Lower leg skin (tissue), 4 donors: ENCODE results near the gene FDPS. TPM values are rescaled to one million over a fixed set of nuclear protein-coding genes. Genes with fewer than 3 reads are reported as not detected.

Experiments used
- DNase-seq, 2 donors: peaks; one replicate each; pipeline ENCODE4 v3.0.0-alpha.2; 2019; ENCODE audit warnings: low spot score in 2 of 2
- H3K4me3 ChIP-seq: fragments of 200-600 bp; sonication (generic); 2 replicates; pipeline ENCODE4 v1.5.1; 2017; ENCODE audit warnings: mild to moderate bottlenecking, low read depth; ENCODE audit not compliant: poor library complexity, severe bottlenecking
- POLR2A ChIP-seq, 2 donors: fragments of 450-650 bp; IDR thresholded peaks; one replicate each; pipeline ENCODE4 v1.6.1; 2016 to 2017; ENCODE audit warnings: antibody characterized with exemption in 2 of 2, mild to moderate bottlenecking in 1 of 2, moderate library complexity in 1 of 2
- WGBS, 2 donors: methylation state at CpG; one replicate each; pipeline ENCODE4 v1.1.5; 2018; 5-methylcytosine and 5-hydroxymethylcytosine counted together
- intact Hi-C: fragments of 100-400 bp; cut with DNase I; formaldehyde crosslinking; loops from one replicate; pipeline ENCODE4 v1.15.0; 2023; ENCODE audit warnings: low total_unique reads
- total RNA-seq, 4 donors: library from RNA; depleted of rRNA; stranded (reverse); fragments of >200 nt; gene quantifications; one replicate each; pipeline ENCODE4 v1.1.0, GENCODE V29; 2016
- TF ChIP-seq, protein P1 (sequence below), 3 donors: fragments of 450-650 bp; IDR thresholded peaks; one replicate each; pipeline ENCODE4 v1.5.1; 2016; ENCODE audit warnings: antibody characterized with exemption in 3 of 3, mild to moderate bottlenecking in 3 of 3, moderate library complexity in 2 of 3

FDPS gene
- total RNA-seq, 4 donors from 2014 or later: 98.5 to 185 (median 141) TPM

DNA sequence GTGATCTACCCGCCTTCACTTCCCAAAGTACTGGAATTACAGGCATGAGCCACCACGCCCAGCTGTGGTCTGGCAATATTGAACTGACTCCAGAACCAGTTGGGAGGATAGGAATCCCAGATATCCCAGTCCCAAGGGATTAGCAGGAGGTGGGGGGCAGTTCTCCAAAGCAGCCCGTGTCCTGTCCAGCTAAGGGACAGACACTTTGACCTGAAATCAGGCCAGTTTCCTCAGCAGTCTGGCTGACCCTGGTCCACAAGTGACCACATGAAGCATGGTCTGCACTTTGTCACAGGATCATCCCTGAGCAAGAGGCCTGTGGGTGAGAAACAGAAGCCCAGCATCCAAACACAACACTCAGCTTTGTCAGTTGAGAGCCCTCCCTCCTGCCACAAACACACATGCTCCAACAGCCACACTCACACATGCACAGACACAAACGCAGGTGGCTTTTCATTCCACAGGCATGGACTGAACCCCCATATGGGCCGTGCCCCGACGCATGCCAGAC, 2.7 kb upstream of the FDPS start:
- no peak overlapping the region for H3K4me3 ChIP-seq
- WGBS, 2 donors: 49 to 70% methylated on average over 7 of the region's 7 CpGs
- DNase-seq: no peak
- intact Hi-C loops: no loop called here
- TF ChIP-seq, protein P1, sequence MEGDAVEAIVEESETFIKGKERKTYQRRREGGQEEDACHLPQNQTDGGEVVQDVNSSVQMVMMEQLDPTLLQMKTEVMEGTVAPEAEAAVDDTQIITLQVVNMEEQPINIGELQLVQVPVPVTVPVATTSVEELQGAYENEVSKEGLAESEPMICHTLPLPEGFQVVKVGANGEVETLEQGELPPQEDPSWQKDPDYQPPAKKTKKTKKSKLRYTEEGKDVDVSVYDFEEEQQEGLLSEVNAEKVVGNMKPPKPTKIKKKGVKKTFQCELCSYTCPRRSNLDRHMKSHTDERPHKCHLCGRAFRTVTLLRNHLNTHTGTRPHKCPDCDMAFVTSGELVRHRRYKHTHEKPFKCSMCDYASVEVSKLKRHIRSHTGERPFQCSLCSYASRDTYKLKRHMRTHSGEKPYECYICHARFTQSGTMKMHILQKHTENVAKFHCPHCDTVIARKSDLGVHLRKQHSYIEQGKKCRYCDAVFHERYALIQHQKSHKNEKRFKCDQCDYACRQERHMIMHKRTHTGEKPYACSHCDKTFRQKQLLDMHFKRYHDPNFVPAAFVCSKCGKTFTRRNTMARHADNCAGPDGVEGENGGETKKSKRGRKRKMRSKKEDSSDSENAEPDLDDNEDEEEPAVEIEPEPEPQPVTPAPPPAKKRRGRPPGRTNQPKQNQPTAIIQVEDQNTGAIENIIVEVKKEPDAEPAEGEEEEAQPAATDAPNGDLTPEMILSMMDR (IDR thresholded peaks at IDR 0.05): no peak
- TF ChIP-seq POLR2A (IDR thresholded peaks at IDR 0.05): no peak

DNA sequence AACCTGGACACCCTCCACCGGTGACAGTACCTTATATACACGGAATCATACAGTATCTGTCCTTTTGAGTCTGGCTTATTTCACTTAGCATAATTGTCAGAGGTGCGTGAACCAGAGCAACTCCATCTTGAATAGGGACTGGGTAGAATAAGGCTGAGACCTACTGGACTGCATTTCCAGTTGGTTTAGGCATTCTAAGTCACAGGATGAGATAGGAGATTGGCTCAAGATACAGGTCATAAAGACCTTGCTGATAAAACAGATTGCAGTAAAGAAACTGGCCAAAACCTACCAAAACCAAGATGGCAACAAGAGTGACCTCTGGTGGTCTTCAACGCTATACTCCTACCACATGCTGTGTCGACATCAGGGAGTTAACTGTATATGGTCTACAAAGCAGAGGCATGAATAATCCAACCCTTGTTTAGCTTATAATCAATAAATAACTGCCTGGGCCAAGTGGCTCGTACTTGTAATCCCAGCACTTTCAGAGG, 1.4 kb upstream of the FDPS start:
- intact Hi-C loops: no loop called here
- H3K4me3 ChIP-seq: no peak overlapping the region
- TF ChIP-seq, protein P1 (IDR thresholded peaks at IDR 0.05): no peak
- TF ChIP-seq POLR2A (IDR thresholded peaks at IDR 0.05): no peak
- DNase-seq: no peak
- WGBS, 2 donors: 62 to 68% methylated on average over 6 of the region's 6 CpGs

- no peak for DNase-seq
- TF ChIP-seq, protein P1 (IDR thresholded peaks at IDR 0.05): no peak
- TF ChIP-seq POLR2A (IDR thresholded peaks at IDR 0.05): no peak
- peak overlapping the region; percentile 71 for H3K4me3 ChIP-seq
- intact Hi-C loops: no loop called here
- WGBS, 2 donors: 1 to 19% methylated on average over 5 to 11 of the region's 11 CpGs
These were observed 856 bp downstream of the FDPS start for GRCh38 chr1:155309423-155310021.

GRCh38 chr1:155313261-155313660, 4.6 kb downstream of the FDPS start:
- H3K4me3 ChIP-seq: no peak overlapping the region
- 55 to 61% methylated on average over 8 of the region's 8 CpGs for WGBS, 2 donors
- intact Hi-C loops: no loop called here
- no peak for DNase-seq
- TF ChIP-seq POLR2A (IDR thresholded peaks at IDR 0.05): no peak
- TF ChIP-seq, protein P1 (IDR thresholded peaks at IDR 0.05): no peak

GRCh38 chr1:155316922-155317321, 8.3 kb downstream of the FDPS start:
- no peak for TF ChIP-seq POLR2A (IDR thresholded peaks at IDR 0.05)
- TF ChIP-seq, protein P1 (IDR thresholded peaks at IDR 0.05): no peak
- WGBS, 2 donors: 86 to 92% methylated on average over 3 of the region's 3 CpGs
- intact Hi-C loops: no loop called here

GRCh38 chr1:155318082-155318481, 9.4 kb downstream of the FDPS start:
- no peak for DNase-seq

More at GRCh38 chr1:155316922-155317321, 8.3 kb downstream of the FDPS start:
- no peak overlapping the region for H3K4me3 ChIP-seq
- DNase-seq: no peak

More at GRCh38 chr1:155318082-155318481, 9.4 kb downstream of the FDPS start:
- WGBS, 2 donors: 90 to 97% methylated on average over 9 of the region's 9 CpGs
- TF ChIP-seq, protein P1 (IDR thresholded peaks at IDR 0.05): no peak
- no peak for TF ChIP-seq POLR2A (IDR thresholded peaks at IDR 0.05)
- intact Hi-C loops: no loop called here
- no peak overlapping the region for H3K4me3 ChIP-seq
